PC-3 (cell line): Measurements from ENCODE around the gene MAP7D3.

Experiments
- CTCF ChIP-seq: fragments of 300-600 bp; sonication (generic); conservative IDR thresholded peaks from 2 replicates; pipeline ENCODE4 v1.5.1; 2017; ENCODE audit warnings: antibody characterized with exemption, low read depth, mild to moderate bottlenecking, low read length
- EZH2 ChIP-seq: fragments of 300-600 bp; sonication (generic); IDR thresholded peaks from one replicate; pipeline ENCODE4 v1.6.1; 2017; ENCODE audit warnings: antibody characterized with exemption, mild to moderate bottlenecking, low read length; ENCODE audit not compliant: unreplicated experiment
- EZH2phosphoT487 ChIP-seq: fragments of 300-600 bp; sonication (generic); IDR thresholded peaks from 2 replicates; pipeline ENCODE4 v1.6.1; 2018; ENCODE audit warnings: mild to moderate bottlenecking, antibody characterized with exemption, low read length, borderline replicate concordance

GRCh38 chrX:136275553-136275952 is 24.4 kb upstream of the MAP7D3 start:
- TF ChIP-seq CTCF (no peak), EZH2phosphoT487 (no peak), EZH2 (no peak)
